CD4-positive, alpha-beta T cell treated with Interleukin-17A for 4 hours (primary cell): ENCODE measurements around the gene PDIK1L.

Experiments used
- DNase-seq: peaks from one replicate; pipeline ENCODE4 v3.0.0-alpha.2; 2020; ENCODE audit warnings: mixed read lengths

The PDIK1L gene

DNA sequence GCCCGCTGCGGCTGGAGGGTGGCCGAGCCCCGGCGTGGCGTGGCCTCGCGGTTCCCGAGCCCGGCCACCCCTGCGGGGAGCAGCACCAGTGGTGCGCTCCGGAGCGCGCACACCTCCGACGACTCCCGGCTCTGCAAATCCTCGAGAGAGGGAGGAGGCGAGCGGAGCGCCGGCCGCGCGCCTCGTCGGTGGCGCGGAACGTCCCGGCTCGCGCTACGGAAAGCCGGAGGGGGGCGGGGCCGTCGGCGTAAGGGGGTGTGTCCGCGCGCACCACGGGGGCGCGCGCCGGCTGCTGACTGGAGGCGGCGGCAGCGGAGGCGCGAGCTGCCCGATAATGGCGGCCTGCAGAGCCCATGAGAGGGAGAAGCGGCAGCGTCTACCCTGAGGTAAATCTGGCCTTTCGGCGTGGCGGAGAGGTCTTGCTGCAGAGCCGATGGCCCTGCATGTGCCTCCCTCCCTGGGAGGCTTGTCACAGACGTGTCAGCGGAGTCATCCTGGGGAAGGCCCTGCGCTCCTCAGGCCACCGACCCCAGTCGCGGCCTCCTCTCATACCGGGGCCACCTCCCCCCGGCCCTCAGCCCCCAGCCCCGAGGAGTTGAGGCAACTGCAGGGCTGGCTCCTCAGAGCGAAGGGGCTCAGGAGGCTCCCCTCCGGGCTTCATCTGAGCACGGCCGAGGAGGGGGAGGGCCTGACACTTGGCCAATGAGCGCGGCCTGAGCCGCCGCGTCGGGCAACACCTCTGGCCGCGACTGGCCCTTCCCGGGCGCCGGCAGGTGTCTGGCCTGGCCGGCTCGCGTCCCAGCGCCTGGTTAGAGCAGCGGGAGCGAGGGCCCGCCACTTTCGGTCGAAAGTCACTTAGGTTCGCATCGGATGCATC is at the start of gene PDIK1L:
PDIK1L (plus strand) TSS at position 295 of the 877 bp plus-strand sequence. CDS start 2,485 bp downstream, outside the sequence.
- peak; percentile 95 for DNase-seq

DNA sequence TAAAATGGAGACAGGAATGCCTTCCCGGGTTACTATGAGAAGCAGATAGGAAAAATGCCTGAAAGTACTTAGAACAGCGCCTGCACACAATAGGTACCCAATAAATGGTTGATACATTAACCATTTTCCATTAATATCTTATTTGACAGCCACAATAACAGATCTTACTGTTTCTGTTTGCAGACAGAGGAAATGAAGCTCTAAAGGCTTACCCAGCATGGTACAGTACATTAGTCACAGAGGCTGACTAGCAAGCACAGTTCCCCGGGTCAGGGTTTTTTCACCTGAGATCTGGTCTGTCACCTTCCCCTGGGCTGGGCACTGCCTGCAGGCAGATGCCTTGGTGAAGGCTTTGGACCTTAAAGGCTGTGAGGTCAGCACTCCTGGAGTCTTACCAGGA is 47.1 kb upstream of the PDIK1L start:
- DNase-seq: no peak

DNA sequence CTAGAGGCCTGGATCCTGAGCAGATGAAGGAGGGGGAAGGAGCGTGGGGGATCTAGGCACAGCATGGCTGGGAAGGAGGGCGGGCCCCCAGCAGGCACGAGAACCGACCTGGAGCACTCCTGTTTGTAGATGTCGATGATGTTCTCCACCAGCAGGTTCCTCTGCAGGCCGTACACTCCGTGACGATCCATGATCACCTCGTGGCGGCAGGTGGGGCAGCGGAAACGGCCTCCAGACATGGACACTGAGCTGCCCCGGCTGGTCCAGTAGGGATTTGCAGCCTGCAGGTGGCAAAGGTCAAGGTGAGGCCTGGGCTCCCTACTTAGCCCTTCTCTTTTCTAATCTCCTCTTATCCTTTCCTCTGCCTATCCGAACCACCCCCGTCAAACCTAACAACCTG is 45.5 kb upstream of the PDIK1L start:
- no peak for DNase-seq

DNA sequence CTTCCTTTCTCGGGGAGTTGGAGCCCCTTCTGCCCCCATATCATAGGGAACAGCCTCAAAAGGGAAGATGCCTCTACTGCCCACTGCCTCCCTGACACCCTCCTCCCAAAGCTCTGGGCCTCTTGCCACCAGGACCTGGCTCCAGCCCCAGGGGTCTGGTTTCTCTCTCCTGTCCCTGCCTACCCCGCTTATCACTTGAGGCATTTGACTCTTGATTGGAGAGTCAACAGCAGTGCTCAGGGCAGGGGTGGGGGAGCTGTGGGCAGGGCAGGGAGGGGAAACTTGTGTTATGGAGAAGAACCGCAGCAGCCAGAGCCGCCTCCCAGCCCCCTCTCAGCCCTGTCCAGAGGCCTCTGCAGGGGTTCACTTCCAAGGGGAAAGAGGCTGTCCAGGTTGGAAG is 44.8 kb upstream of the PDIK1L start:
- DNase-seq: no peak

DNA sequence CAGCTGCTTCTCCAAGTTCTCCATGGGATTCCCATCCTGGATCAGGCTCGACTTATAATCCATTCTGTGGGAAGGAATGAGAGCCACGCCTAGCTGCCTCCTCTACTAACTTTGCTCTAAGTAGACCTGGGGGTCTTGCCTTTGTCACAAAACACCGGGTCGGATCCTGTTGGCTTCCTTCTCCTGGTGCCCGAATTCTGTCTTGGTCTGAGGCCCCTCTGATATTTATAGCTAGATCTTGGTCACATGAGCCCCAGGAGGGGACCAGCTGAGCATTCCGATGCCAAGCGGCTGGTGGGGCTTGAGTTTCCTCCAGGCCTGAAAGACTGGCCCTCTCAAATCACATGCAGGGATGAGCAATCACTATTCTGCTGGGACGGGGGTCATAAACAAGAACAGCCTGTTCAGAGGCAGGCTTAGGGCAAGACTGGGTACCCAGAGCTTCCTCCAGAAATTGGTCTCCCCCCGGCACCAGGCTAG is 44.2 kb upstream of the PDIK1L start, which contains the start of gene TRIM63:
TRIM63 (minus strand) TSS at position 199 of the 480 bp plus-strand sequence; CDS start at position 63, 136 bp downstream.
- no peak for DNase-seq

DNA sequence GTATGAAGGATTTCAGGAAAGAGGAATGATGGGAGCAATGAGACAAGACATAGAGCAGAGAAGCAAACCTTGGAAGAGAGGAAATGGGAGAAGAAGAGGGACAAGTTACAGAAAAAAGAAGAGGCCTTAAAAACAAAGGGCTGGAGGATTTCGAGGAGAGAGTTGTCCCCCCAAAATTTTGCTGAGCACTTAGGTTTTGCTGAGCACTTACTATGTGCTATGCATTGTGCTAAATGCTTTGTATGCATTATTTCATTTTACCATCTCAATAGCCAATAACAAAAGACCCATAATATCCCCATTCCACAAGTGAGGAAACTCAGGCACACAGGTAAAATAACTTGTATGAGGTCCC is 41.7 kb upstream of the PDIK1L start:
- no peak for DNase-seq

DNA sequence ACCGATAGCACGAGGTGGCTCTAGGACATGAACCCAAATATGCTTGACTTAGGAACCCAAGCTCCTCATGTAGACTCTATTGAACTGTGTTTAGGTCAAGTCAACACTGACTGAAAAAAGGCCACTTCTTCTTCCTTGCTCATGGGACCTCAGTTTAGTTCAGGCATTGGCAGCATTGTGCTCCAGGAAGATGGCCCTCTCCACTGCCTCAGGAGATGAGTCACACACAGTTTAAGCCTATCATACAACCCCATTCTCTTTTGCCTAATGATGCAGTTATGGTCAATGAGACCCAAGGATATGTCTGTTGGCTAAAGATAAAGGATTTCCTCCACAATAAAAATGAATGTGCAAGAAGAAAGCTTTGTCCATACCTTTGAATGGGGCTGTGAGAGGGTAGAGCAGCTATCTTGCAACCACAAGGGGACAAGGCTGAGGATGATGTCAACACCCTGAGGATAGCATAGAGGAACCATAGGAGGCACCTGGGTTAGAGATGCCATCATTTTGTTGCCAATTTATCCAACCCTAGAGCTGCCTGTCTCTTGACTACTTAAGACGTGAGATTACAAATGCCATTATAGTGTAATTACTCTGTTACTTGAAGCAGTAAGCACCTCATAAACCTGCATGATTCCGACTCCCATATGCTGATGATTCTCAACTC is 41.2 kb upstream of the PDIK1L start:
- DNase-seq: no peak

DNA sequence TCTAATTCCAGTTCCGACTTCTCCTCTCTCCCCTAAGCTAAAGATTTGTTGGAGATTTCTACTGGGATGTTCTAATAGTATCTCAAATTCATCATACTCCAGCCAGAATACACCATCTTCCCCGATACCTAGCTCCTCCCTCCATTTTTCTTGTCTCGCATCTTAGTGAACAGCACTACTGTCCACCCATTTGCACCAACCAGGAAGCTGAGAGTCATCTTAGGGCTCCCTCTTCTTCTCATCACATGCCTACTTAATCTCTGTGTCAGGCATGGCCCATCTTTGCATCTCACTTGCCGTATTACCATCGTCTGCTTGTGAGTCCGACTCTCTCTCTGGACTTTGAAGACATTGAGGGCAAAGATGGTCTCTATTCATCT is 40.7 kb upstream of the PDIK1L start:
- no peak for DNase-seq

DNA sequence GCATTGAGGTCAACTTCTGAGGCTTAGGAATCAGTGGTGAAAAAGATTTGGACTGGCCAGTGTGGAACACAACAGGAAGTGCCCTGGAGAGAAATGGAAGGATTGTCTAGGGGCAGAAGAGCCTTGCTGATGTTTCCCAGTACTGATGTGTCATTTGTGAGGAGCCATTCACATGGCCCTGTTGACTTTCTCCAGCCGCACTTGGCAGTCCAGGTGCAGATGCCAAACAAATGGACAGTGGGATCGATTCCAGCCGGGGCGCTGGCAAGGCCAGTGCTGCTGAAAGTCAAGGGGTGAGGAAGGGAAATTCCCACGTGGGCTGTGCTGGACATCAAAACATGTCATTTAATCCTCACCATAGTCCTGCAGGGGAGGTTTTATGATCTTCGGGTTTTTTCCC is 39.3 kb upstream of the PDIK1L start:
- no peak for DNase-seq

DNA sequence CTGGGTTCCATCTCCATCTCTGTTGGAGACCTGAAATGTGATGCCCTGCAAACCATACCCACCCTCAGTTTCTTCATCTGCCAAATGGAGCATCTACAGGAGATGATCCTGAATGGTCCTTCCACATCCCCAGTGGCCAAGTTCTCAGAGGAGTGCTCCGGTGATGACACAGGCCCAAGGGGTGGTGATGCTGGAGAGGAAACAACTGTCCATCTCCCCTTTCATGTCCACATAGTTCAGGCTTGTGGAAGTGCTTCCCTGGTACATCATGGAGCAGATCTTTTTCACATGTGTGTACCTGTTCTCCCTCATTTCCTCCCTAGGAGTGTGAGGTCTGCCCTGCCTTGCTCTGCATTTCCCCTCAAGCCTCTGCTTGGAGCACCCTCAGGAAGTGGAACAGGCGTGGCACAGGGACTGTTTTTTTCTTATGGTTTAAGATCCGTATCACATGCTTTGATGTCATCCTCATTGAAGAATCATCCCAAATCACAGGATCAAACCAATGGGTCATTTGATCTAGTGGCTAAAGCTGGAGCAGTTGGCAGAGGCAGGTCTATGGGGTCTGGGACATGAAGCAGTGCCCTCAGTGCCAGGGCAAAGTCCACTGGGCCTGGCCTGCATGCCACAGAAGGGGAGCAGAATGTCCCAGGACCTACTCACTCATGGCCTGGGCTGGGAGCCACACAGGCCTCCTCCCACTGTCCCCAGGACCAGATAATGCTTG is 36.0 kb upstream of the PDIK1L start:
- DNase-seq: no peak

DNA sequence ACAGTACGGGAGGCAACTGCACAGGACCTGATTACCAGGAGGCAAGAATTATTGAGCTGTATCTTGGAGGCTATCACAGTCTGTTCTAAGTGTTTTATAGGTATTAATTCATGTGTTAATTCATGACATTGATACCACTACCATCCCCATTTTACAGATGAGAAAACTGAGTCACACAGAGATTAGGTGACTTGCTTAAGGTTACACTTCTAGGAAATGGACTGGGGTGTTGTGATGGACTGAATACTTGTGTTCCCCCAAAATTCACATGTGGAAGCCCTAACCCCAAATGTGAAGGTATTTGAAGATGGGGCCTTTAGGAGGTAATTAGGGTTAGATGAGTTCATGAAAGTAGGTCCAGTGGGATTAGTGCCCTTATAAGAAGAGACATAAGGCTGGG is 34.1 kb upstream of the PDIK1L start:
- no peak for DNase-seq

DNA sequence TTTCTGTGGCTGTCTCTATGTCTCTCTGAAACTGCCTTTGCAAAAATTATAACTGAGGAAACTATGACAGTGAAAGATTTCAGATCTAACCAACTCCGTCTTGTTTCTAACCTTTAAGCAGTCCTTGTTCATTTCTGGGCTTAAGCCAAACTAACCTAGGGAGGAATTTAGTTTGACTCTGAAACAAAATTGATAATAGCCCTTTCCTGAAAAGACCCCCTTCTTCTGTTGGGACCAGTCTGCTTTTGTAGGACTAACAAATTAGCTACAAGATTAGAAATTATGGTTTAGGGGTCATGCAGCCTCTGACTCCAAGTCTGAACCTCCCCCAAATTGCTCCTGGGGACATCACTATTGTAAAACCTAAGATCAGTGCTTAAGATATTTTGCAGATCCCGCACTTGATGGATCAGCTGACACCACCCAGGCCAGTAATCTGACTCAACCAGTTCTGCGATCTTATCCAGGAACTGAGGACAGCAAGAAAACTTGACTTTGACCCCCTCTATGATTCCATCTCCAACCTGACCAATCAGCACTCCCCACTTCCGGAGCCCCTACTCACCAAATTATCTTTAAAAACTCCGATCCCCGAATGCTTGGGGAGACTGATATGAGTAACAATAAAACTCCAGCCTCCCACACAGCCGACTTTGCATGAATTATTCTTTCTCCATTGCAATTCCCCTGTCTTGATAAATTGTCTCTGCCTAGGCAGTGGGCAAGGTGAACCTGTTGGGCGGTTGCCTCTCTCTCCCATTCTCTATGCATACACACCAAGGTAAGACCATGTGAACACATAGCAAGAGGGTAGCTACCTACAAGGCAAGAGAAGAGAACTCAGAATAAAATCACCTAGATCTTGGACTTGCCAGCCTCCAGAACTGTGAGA is 33.1 kb upstream of the PDIK1L start:
- DNase-seq: no peak

DNA sequence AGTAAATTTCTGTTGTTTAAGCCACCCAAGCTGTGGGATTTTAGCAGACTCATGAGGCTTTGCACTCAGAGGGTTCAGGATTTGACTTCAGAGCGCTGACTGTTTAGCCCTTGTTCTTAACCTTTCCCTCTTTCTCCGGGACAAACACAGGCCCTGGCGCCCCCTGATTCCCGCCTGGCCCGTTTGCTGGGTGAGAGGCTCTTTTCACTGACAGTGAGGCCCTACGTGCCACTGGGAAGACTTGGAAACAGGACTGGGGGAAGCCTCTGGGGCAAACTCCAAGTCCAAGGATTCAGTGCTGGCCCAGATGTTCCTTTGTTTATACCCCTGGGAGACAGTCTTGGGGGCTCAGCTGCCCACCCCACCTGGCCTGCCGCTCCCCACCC is 32.5 kb upstream of the PDIK1L start:
- no peak for DNase-seq

DNA sequence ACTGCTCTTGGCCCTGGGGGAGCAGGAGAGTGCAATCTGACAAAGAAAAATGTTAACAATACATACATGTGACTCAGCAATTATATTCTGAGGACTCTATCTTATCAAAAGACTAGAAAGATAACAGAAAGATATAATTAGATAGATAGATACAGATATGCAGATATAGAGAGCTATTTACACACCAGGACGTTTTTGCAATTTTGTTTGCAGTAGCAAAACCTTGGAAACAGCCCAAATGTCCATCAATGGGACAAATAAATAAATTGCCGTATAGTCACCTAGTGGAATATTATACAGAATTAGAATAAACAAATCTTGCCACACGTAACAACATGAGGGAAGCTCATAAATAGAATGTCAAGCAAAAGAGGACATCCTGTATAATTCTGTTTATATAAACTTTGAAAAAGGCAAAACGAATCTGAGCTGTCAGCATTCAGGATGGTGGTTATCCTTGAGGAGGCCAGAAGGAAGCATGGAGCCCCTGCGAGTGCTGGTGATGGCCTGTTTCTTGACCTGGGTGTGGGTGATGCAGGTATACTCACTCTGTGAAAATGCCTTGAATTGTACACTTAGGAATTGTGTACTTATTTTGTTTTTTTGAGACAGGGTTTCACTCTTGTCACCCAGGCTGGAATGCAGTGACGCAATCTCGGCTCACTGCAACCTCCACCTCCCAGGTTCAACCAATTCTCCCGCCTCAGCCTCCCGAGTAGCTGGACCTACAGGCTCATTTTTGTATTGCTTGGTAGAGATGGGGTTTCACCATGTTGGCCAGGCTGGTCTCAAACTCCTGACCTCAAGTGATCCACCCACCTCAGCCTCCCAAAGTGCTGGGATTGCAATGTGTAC is 31.4 kb upstream of the PDIK1L start:
- no peak for DNase-seq

DNA sequence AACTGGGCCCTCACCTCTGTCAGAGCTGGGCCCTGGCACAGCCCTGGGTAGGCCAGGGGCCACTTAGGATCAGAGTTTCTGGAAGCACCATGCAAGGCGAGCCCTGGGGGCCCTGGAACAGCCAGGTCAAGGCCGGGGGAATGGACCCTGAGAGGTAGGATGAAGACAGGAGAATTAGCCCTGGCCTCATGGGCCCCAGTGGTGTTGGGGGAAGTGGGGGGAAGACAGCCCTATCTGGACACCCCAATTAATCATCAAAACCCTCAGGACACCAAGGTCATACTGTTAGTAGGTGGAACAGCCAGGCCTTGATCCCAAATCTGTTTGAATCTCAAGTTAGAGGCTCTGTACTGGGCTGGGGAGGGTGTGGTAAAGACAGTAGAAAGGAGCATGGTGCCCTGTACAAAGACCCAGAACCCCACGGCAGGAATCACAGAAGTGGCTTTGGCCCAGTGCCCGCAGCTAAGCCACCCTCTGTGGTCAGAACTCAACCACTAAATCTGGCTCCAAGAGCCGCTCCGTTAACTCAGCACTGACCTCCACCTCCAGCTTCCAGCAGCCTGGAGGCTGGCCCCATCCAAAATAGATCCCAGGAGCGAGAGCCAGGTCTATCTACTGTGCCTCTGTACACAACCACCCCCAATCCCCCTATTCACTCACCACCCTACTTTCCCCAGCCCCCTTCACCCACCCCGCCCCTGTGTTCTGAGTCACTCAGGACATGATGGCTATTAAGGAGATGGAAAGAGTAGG is 30.2 kb upstream of the PDIK1L start:
- DNase-seq: no peak

DNA sequence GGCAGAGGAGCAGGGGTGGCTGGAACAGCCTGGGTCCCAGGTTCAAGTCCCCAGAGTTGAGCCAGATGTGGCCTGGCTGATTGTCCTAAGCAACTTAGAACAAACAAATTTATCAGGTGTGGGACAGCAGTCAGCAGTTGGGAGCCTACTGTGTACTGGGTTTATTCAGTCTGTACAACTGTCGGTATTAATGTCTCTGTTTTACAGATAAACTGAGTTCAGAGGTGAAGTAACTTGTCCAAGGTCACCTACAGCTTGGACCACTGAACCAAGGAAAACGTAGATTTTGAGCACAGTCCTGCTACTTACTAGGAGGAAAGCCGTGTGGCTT is 29.6 kb upstream of the PDIK1L start:
- no peak for DNase-seq

DNA sequence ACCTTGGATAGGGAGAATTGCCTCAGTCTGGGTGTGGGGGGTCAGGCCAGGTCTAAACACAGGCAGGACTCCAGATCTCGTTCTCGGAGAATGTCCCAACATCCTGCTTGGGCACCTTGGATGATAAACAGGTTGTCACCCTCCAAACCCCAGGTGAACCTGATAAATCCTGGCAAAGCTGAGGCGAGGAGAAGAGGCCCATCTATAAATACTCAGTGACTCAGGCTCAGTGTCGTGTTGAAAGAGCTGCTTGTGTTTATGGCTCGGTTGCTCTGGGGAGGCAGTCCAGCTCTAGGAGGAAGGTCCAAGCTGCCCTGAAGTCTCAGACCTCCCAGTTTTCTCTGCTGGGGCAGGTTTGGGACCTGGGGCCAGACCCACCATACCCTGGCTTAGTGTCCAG is 28.4 kb upstream of the PDIK1L start:
- no peak for DNase-seq

DNA sequence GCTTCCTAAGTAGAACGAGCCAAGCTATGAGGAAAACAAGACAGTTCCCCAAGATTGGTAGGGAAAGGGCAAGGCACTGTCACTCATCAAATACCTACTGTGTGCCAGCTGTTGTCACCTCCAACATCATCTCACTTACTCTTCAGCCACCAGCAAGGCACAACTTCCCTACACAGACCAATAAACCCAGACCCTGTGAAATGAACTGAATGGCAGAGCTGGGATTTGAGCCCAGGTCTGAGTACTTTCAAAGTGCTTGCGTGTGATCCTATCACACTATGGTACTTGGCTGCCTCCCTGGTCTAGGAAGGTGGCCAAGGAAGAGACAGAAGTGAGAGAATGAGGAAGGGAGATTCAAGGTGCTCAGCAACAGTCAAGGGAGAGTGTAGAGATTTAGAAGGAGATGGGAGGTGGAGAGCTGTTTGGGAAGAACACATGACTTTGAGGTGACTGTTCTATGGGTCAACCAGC is 27.5 kb upstream of the PDIK1L start:
- no peak for DNase-seq

DNA sequence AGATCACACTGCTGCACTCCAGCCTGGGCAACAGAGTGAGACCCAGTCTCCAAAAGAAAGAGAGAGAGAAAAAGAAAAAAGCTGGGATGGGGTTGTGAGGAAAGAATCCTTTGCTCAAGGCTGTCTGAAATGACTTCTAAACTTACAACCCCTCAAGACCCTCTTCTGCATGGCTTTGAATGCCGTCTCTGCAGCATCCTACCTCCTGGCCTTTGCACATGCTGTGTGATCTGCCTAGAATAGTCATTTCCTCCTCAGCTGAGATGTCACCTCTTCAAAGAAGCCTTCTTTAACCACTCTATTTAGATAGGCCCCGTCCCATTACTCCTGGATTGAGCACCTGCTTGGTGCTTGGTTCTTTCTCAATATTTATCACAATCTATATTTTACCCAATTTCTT is 26.8 kb upstream of the PDIK1L start:
- no peak for DNase-seq

DNA sequence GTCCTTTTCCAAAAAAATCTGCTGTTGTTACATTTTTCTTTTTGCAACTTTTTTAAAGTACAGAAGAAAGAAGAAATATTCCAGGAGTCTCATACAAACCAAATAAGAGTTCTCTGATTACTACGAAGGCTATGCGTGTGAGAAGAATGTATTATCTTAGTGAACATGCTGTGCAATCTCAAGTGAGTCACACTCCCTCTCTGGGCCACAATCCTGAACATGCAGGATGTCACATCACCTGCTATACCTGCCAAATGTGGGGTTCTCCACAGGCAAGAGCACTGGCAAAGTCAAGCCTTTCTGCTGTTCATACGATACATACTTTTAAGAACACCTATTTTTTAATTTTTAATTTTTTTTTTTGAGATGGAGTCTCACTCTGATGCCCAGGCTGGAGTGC is 22.5 kb upstream of the PDIK1L start:
- no peak for DNase-seq

DNA sequence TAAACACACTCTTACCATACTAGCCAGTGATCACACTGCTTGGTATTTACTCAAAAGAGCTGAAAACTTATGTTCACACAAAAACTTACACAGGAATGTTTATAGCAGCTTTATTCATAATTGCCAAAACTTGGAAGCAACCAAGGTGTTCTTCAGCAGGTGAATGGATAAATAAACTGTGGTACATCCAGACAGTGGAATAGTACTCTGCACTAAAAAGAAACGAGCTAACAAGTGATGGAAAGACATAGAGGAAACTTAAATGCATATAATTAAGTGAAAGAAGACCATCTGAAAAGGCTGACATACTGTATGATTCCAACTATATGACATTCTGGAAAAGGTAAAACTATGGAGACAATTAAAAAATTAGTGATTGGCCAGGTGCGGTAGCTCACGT is 20.7 kb upstream of the PDIK1L start:
- DNase-seq: no peak
